HepG2 (cell line): Measurements from ENCODE around the gene MORN1.

Source experiments
- ETV6 ChIP-seq: sonication (generic); formaldehyde crosslinking; conservative IDR thresholded peaks from 2 replicates; pipeline ENCODE4 v1.4.0; 2020; ENCODE audit warnings: missing genetic modification reagents
- HMG20B ChIP-seq: conservative IDR thresholded peaks from 2 replicates; pipeline ENCODE4 v1.6.1; 2016; ENCODE audit warnings: missing genetic modification reagents, missing compliant biosample characterization
- JUN ChIP-seq: sonication (generic); formaldehyde crosslinking; IDR thresholded peaks from 2 replicates; pipeline ENCODE4 v1.4.0; 2020; ENCODE audit warnings: mild to moderate bottlenecking, missing genetic modification reagents
- MYC ChIP-seq: sonication (generic); formaldehyde crosslinking; IDR thresholded peaks from 2 replicates; pipeline ENCODE4 v1.9.0; 2021; ENCODE audit warnings: missing genetic modification reagents, borderline replicate concordance
- RAD21 ChIP-seq: fragments of 450-650 bp; formaldehyde crosslinking; IDR thresholded peaks from 2 replicates; pipeline ENCODE4 v1.5.0; 2020; ENCODE audit warnings: mild to moderate bottlenecking
- RORA ChIP-seq: sonication (generic); formaldehyde crosslinking; IDR thresholded peaks from 2 replicates; pipeline ENCODE4 v1.5.0; 2020; ENCODE audit warnings: mild to moderate bottlenecking, missing genetic modification reagents, moderate library complexity
- TSC22D2 ChIP-seq: sonication (generic); formaldehyde crosslinking; IDR thresholded peaks from 2 replicates; pipeline ENCODE4 v1.5.1; 2020; ENCODE audit warnings: missing genetic modification reagents, mild to moderate bottlenecking, borderline replicate concordance
- ZNF557 ChIP-seq: sonication (generic); formaldehyde crosslinking; IDR thresholded peaks from 2 replicates; pipeline ENCODE4 v1.4.0; 2020; ENCODE audit warnings: missing genetic modification reagents
- ZNF558 ChIP-seq: sonication (generic); formaldehyde crosslinking; IDR thresholded peaks from 2 replicates; pipeline ENCODE4 v1.9.0; 2022; ENCODE audit warnings: mild to moderate bottlenecking, missing genetic modification reagents, borderline replicate concordance
- ZNF567 ChIP-seq: sonication (generic); formaldehyde crosslinking; IDR thresholded peaks from 2 replicates; pipeline ENCODE4 v1.8.1; 2023; ENCODE audit warnings: mild to moderate bottlenecking, missing genetic modification reagents, borderline replicate concordance
- ZNF615 ChIP-seq: sonication (generic); formaldehyde crosslinking; IDR thresholded peaks from 2 replicates; pipeline ENCODE4 v1.5.0; 2020; ENCODE audit warnings: mild to moderate bottlenecking, missing genetic modification reagents, borderline replicate concordance
- ZSCAN22 ChIP-seq: sonication (generic); formaldehyde crosslinking; IDR thresholded peaks from 2 replicates; pipeline ENCODE4 v1.4.0; 2020; ENCODE audit warnings: mild to moderate bottlenecking, missing genetic modification reagents
- TF ChIP-seq, protein P1 (sequence below): sonication (generic); formaldehyde crosslinking; IDR thresholded peaks from 2 replicates; pipeline ENCODE4 v1.5.0; 2020; ENCODE audit warnings: mild to moderate bottlenecking, missing genetic modification reagents, moderate library complexity

- TF ChIP-seq RAD21 (CRISPR knock-in tag) (no peak), ZNF558 (CRISPR knock-in tag) (no peak), ZNF615 (CRISPR knock-in tag) (no peak), RORA (CRISPR knock-in tag) (no peak), JUN (CRISPR knock-in tag) (no peak), TSC22D2 (CRISPR knock-in tag) (no peak), HMG20B (CRISPR knock-in tag) (no peak), ZSCAN22 (CRISPR knock-in tag) (no peak), MYC (CRISPR knock-in tag) (no peak), ETV6 (no peak), ZNF567 (CRISPR knock-in tag) (no peak), ZNF557 (CRISPR knock-in tag) (no peak)
- TF ChIP-seq, protein P1, sequence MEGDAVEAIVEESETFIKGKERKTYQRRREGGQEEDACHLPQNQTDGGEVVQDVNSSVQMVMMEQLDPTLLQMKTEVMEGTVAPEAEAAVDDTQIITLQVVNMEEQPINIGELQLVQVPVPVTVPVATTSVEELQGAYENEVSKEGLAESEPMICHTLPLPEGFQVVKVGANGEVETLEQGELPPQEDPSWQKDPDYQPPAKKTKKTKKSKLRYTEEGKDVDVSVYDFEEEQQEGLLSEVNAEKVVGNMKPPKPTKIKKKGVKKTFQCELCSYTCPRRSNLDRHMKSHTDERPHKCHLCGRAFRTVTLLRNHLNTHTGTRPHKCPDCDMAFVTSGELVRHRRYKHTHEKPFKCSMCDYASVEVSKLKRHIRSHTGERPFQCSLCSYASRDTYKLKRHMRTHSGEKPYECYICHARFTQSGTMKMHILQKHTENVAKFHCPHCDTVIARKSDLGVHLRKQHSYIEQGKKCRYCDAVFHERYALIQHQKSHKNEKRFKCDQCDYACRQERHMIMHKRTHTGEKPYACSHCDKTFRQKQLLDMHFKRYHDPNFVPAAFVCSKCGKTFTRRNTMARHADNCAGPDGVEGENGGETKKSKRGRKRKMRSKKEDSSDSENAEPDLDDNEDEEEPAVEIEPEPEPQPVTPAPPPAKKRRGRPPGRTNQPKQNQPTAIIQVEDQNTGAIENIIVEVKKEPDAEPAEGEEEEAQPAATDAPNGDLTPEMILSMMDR (CRISPR knock-in tag): no peak
Measured at GRCh38 chr1:2374252-2375155, 16.9 kb downstream of the MORN1 start.
